ENCODE data around the gene LRGUK. TPM values are rescaled to one million over a fixed set of nuclear protein-coding genes. Genes with fewer than 3 reads are reported as not detected.

The LRGUK gene
- total and polyA plus RNA-seq, 2 donors = 0.16 to 0.42 TPM

GRCh38 chr7:134174795-134175261 is 47.7 kb downstream of the LRGUK start:
- WGBS = 74% methylated on average over 2 of the region's 2 CpGs

GRCh38 chr7:134175334-134176036 is 48.3 kb downstream of the LRGUK start:
- WGBS = 89% methylated on average over 6 of the region's 6 CpGs
- Histone ChIP-seq H3K4me1 (ENCODE audit: control insufficient read depth in 2 of 2, insufficient read depth in 2 of 2, low read length in 2 of 2) (no peaks in the 10 kb centered on the region), H3K27ac (ENCODE audit: low read depth in 1 of 2, low read length in 1 of 2) (no peak overlapping the region)

More at GRCh38 chr7:134174795-134175261, 47.7 kb downstream of the LRGUK start:
- Histone ChIP-seq H3K27me3 (ENCODE audit: control insufficient read depth in 2 of 2, insufficient read depth in 1 of 2, low read length in 1 of 2) (no peaks in the 10 kb centered on the region), H3K36me3 (ENCODE audit: control insufficient read depth in 2 of 2, insufficient read depth in 2 of 2, low read length in 1 of 2) (no peaks in the 10 kb centered on the region), H3K4me3 (ENCODE audit: low read length in 2 of 2) (no peak overlapping the region), H3K9me3 (ENCODE audit: control insufficient read depth in 2 of 2, insufficient read depth in 1 of 2, low read length in 1 of 2) (no peaks in the 10 kb centered on the region), H3K4me1 (ENCODE audit: control insufficient read depth in 2 of 2, insufficient read depth in 2 of 2, low read length in 2 of 2) (no peaks in the 10 kb centered on the region), H3K27ac (ENCODE audit: low read depth in 1 of 2, low read length in 1 of 2) (no peak overlapping the region)
- DNase-seq (ENCODE audit: low read depth in 6 of 9, low spot score in 9 of 9) = peak in 2 of 9 donors; percentile 8 to 18

GRCh38 chr7:134176037-134176350 is 48.9 kb downstream of the LRGUK start:
- Histone ChIP-seq H3K4me1 (ENCODE audit: control insufficient read depth in 2 of 2, insufficient read depth in 2 of 2, low read length in 2 of 2) (no peaks in the 10 kb centered on the region), H3K36me3 (ENCODE audit: control insufficient read depth in 2 of 2, insufficient read depth in 2 of 2, low read length in 1 of 2) (no peaks in the 10 kb centered on the region), H3K27me3 (ENCODE audit: control insufficient read depth in 2 of 2, insufficient read depth in 1 of 2, low read length in 1 of 2) (no peaks in the 10 kb centered on the region), H3K4me3 (ENCODE audit: low read length in 2 of 2) (no peak overlapping the region), H3K27ac (ENCODE audit: low read depth in 1 of 2, low read length in 1 of 2) (no peak overlapping the region), H3K9me3 (ENCODE audit: control insufficient read depth in 2 of 2, insufficient read depth in 1 of 2, low read length in 1 of 2) (no peaks in the 10 kb centered on the region)
- no peak for DNase-seq (ENCODE audit: low read depth in 6 of 9, low spot score in 9 of 9)
- 96% methylated on average over 4 of the region's 4 CpGs for WGBS

More at GRCh38 chr7:134175334-134176036, 48.3 kb downstream of the LRGUK start:
- no peak for DNase-seq (ENCODE audit: low read depth in 6 of 9, low spot score in 9 of 9)
- Histone ChIP-seq H3K9me3 (ENCODE audit: control insufficient read depth in 2 of 2, insufficient read depth in 1 of 2, low read length in 1 of 2) (no peaks in the 10 kb centered on the region), H3K27me3 (ENCODE audit: control insufficient read depth in 2 of 2, insufficient read depth in 1 of 2, low read length in 1 of 2) (no peaks in the 10 kb centered on the region), H3K36me3 (ENCODE audit: control insufficient read depth in 2 of 2, insufficient read depth in 2 of 2, low read length in 1 of 2) (no peaks in the 10 kb centered on the region), H3K4me3 (ENCODE audit: low read length in 2 of 2) (no peak overlapping the region)

- H3K27me3 ChIP-seq (ENCODE audit: control insufficient read depth in 2 of 2, insufficient read depth in 1 of 2, low read length in 1 of 2) = no peaks in the 10 kb centered on the region
- no peaks in the 10 kb centered on the region for H3K9me3 ChIP-seq (ENCODE audit: control insufficient read depth in 2 of 2, insufficient read depth in 1 of 2, low read length in 1 of 2)
- no peak for DNase-seq (ENCODE audit: low read depth in 6 of 9, low spot score in 9 of 9)
- no peaks in the 10 kb centered on the region for H3K36me3 ChIP-seq (ENCODE audit: control insufficient read depth in 2 of 2, insufficient read depth in 2 of 2, low read length in 1 of 2)
- no peak overlapping the region for H3K27ac ChIP-seq (ENCODE audit: low read depth in 1 of 2, low read length in 1 of 2)
- 93% methylated on average over 6 of the region's 6 CpGs for WGBS
- H3K4me1 ChIP-seq (ENCODE audit: control insufficient read depth in 2 of 2, insufficient read depth in 2 of 2, low read length in 2 of 2) = no peaks in the 10 kb centered on the region
- H3K4me3 ChIP-seq (ENCODE audit: low read length in 2 of 2) = no peak overlapping the region
Measured at GRCh38 chr7:134179036-134180011, 52.2 kb downstream of the LRGUK start.

GRCh38 chr7:134180376-134180775 is 53.2 kb downstream of the LRGUK start:
- H3K9me3 ChIP-seq (ENCODE audit: control insufficient read depth in 2 of 2, insufficient read depth in 1 of 2, low read length in 1 of 2) = no peaks in the 10 kb centered on the region
- no peaks in the 10 kb centered on the region for H3K4me1 ChIP-seq (ENCODE audit: control insufficient read depth in 2 of 2, insufficient read depth in 2 of 2, low read length in 2 of 2)
- no peaks in the 10 kb centered on the region for H3K27me3 ChIP-seq (ENCODE audit: control insufficient read depth in 2 of 2, insufficient read depth in 1 of 2, low read length in 1 of 2)
- H3K27ac ChIP-seq (ENCODE audit: low read depth in 1 of 2, low read length in 1 of 2) = no peak overlapping the region
- no peak for DNase-seq (ENCODE audit: low read depth in 6 of 9, low spot score in 9 of 9)
- no peaks in the 10 kb centered on the region for H3K36me3 ChIP-seq (ENCODE audit: control insufficient read depth in 2 of 2, insufficient read depth in 2 of 2, low read length in 1 of 2)
- no peak overlapping the region for H3K4me3 ChIP-seq (ENCODE audit: low read length in 2 of 2)
- 90% methylated on average over 1 of the region's 1 CpG for WGBS

- H3K4me1 ChIP-seq (ENCODE audit: control insufficient read depth in 2 of 2, insufficient read depth in 2 of 2, low read length in 2 of 2) = no peaks in the 10 kb centered on the region
- H3K36me3 ChIP-seq (ENCODE audit: control insufficient read depth in 2 of 2, insufficient read depth in 2 of 2, low read length in 1 of 2) = no peaks in the 10 kb centered on the region
- H3K9me3 ChIP-seq (ENCODE audit: control insufficient read depth in 2 of 2, insufficient read depth in 1 of 2, low read length in 1 of 2) = no peaks in the 10 kb centered on the region
- 63% methylated on average over 3 of the region's 3 CpGs for WGBS
- H3K27me3 ChIP-seq (ENCODE audit: control insufficient read depth in 2 of 2, insufficient read depth in 1 of 2, low read length in 1 of 2) = no peaks in the 10 kb centered on the region
- DNase-seq (ENCODE audit: low read depth in 6 of 9, low spot score in 9 of 9) = peak in 1 of 9 donors; percentile 8
- H3K27ac ChIP-seq (ENCODE audit: low read depth in 1 of 2, low read length in 1 of 2) = no peak overlapping the region
- H3K4me3 ChIP-seq (ENCODE audit: low read length in 2 of 2) = no peak overlapping the region
Measured at GRCh38 chr7:134182078-134182477, 54.9 kb downstream of the LRGUK start.

GRCh38 chr7:134184767-134185166 is 57.6 kb downstream of the LRGUK start:
- Histone ChIP-seq H3K4me3 (ENCODE audit: low read length in 2 of 2) (no peak overlapping the region), H3K27me3 (ENCODE audit: control insufficient read depth in 2 of 2, insufficient read depth in 1 of 2, low read length in 1 of 2) (no peaks in the 10 kb centered on the region), H3K27ac (ENCODE audit: low read depth in 1 of 2, low read length in 1 of 2) (no peak overlapping the region), H3K9me3 (ENCODE audit: control insufficient read depth in 2 of 2, insufficient read depth in 1 of 2, low read length in 1 of 2) (no peaks in the 10 kb centered on the region), H3K36me3 (ENCODE audit: control insufficient read depth in 2 of 2, insufficient read depth in 2 of 2, low read length in 1 of 2) (no peaks in the 10 kb centered on the region), H3K4me1 (ENCODE audit: control insufficient read depth in 2 of 2, insufficient read depth in 2 of 2, low read length in 2 of 2) (no peaks in the 10 kb centered on the region)
- no peak for DNase-seq (ENCODE audit: low read depth in 6 of 9, low spot score in 9 of 9)
- whole genome bisulfite sequencing = 24% methylated on average over 3 of the region's 3 CpGs

- H3K9me3 ChIP-seq (ENCODE audit: control insufficient read depth in 2 of 2, insufficient read depth in 1 of 2, low read length in 1 of 2) = no peaks in the 10 kb centered on the region
- H3K36me3 ChIP-seq (ENCODE audit: control insufficient read depth in 2 of 2, insufficient read depth in 2 of 2, low read length in 1 of 2) = no peaks in the 10 kb centered on the region
- no peaks in the 10 kb centered on the region for H3K27me3 ChIP-seq (ENCODE audit: control insufficient read depth in 2 of 2, insufficient read depth in 1 of 2, low read length in 1 of 2)
- DNase-seq (ENCODE audit: low read depth in 6 of 9, low spot score in 9 of 9) = no peak
- H3K4me3 ChIP-seq (ENCODE audit: low read length in 2 of 2) = no peak overlapping the region
- H3K4me1 ChIP-seq (ENCODE audit: control insufficient read depth in 2 of 2, insufficient read depth in 2 of 2, low read length in 2 of 2) = no peaks in the 10 kb centered on the region
- 65% methylated on average over 3 of the region's 3 CpGs for WGBS
- H3K27ac ChIP-seq (ENCODE audit: low read depth in 1 of 2, low read length in 1 of 2) = no peak overlapping the region
Measured at GRCh38 chr7:134186027-134186426, 58.9 kb downstream of the LRGUK start.

- no peak overlapping the region for H3K27ac ChIP-seq (ENCODE audit: low read depth in 1 of 2, low read length in 1 of 2)
- no peaks in the 10 kb centered on the region for H3K9me3 ChIP-seq (ENCODE audit: control insufficient read depth in 2 of 2, insufficient read depth in 1 of 2, low read length in 1 of 2)
- H3K27me3 ChIP-seq (ENCODE audit: control insufficient read depth in 2 of 2, insufficient read depth in 1 of 2, low read length in 1 of 2) = no peaks in the 10 kb centered on the region
- H3K4me1 ChIP-seq (ENCODE audit: control insufficient read depth in 2 of 2, insufficient read depth in 2 of 2, low read length in 2 of 2) = no peaks in the 10 kb centered on the region
- no peaks in the 10 kb centered on the region for H3K36me3 ChIP-seq (ENCODE audit: control insufficient read depth in 2 of 2, insufficient read depth in 2 of 2, low read length in 1 of 2)
- whole genome bisulfite sequencing = 98% methylated on average over 2 of the region's 2 CpGs
- DNase-seq (ENCODE audit: low read depth in 6 of 9, low spot score in 9 of 9) = no peak
- H3K4me3 ChIP-seq (ENCODE audit: low read length in 2 of 2) = no peak overlapping the region
Measured at GRCh38 chr7:134186801-134187200, 59.7 kb downstream of the LRGUK start.
